Hepatocyte (in vitro differentiated cells): ENCODE data around the gene PRDM16. TPM values are rescaled to one million over a fixed set of nuclear protein-coding genes. Genes with fewer than 3 reads are reported as not detected.

Source experiments
- DNase-seq: peaks from one replicate; pipeline ENCODE4 v3.0.0-alpha.2; 2016; ENCODE audit warnings: low spot score
- H2AFZ ChIP-seq: fragments of 200-600 bp; sonication (generic); 2 replicates; pipeline ENCODE4 v1.6.0; 2016; ENCODE audit warnings: antibody characterized with exemption, mild to moderate bottlenecking
- H3K27ac ChIP-seq: fragments of 200-600 bp; sonication (generic); 2 replicates; pipeline ENCODE4 v1.5.1; 2016; ENCODE audit warnings: mild to moderate bottlenecking
- H3K27me3 ChIP-seq: fragments of 200-600 bp; sonication (generic); 2 replicates; pipeline ENCODE4 v1.6.1; 2016
- H3K36me3 ChIP-seq: fragments of 200-600 bp; sonication (generic); replicated peaks from 2 replicates; pipeline ENCODE4 v1.5.1; 2016; ENCODE audit warnings: low read depth; ENCODE audit not compliant: insufficient read depth
- H3K4me1 ChIP-seq: fragments of 200-600 bp; sonication (generic); 2 replicates; pipeline ENCODE4 v1.5.1; 2016; ENCODE audit warnings: mild to moderate bottlenecking, moderate library complexity; ENCODE audit not compliant: insufficient read depth
- H3K4me2 ChIP-seq: fragments of 200-600 bp; sonication (generic); 2 replicates; pipeline ENCODE4 v1.6.0; 2016
- H3K4me3 ChIP-seq: fragments of 200-600 bp; sonication (generic); 2 replicates; pipeline ENCODE4 v1.5.1; 2016; ENCODE audit warnings: mild to moderate bottlenecking
- H3K79me2 ChIP-seq: fragments of 200-600 bp; sonication (generic); 2 replicates; pipeline ENCODE4 v1.6.0; 2017; ENCODE audit warnings: mild to moderate bottlenecking
- H3K9me2 ChIP-seq: fragments of 200-600 bp; sonication (generic); replicated peaks from 2 replicates; pipeline ENCODE4 v1.6.0; 2017; ENCODE audit warnings: mild to moderate bottlenecking; ENCODE audit not compliant: insufficient read depth
- H3K9me3 ChIP-seq: fragments of 200-600 bp; sonication (generic); 2 replicates; pipeline ENCODE4 v1.5.1; 2016; ENCODE audit warnings: low read depth, mild to moderate bottlenecking
- H4K20me1 ChIP-seq: fragments of 200-600 bp; sonication (generic); 2 replicates; pipeline ENCODE4 v1.6.0; 2016; ENCODE audit warnings: mild to moderate bottlenecking; ENCODE audit not compliant: insufficient read depth, poor library complexity, severe bottlenecking
- EZH2 ChIP-seq: fragments of 200-600 bp; sonication (generic); IDR thresholded peaks from 2 replicates; pipeline ENCODE4 v1.6.1; 2016; ENCODE audit warnings: antibody characterized with exemption, mild to moderate bottlenecking, borderline replicate concordance
- EZH2phosphoT487 ChIP-seq: fragments of 200-600 bp; sonication (generic); IDR thresholded peaks from one replicate; pipeline ENCODE4 v1.6.1; 2018; ENCODE audit warnings: antibody characterized with exemption, mild to moderate bottlenecking, low read depth, moderate library complexity; ENCODE audit not compliant: unreplicated experiment, severe bottlenecking
- WGBS: methylation state at CpG from one replicate; pipeline ENCODE4 v1.1.6; 2016; ENCODE audit warnings: low lambda C conversion rate; ENCODE audit errors: missing lambda C conversion rate; 5-methylcytosine and 5-hydroxymethylcytosine counted together
- polyA plus RNA-seq: library from polyadenylated mRNA; unstranded; fragments of >200 nt; fragmentation: Nextera tagmentation; extraction: Ambion mirVana; gene quantifications from 2 replicates; pipeline ENCODE4 v1.2.1, GENCODE V29; 2016
- total RNA-seq: library from RNA; depleted of rRNA; stranded (reverse); fragments of >200 nt; gene quantifications from 2 replicates; pipeline ENCODE4 v1.2.3, GENCODE V29; 2014
- TF ChIP-seq, protein P1 (sequence below): fragments of 200-600 bp; sonication (generic); IDR thresholded peaks from 2 replicates; pipeline ENCODE4 v1.5.1; 2016; ENCODE audit warnings: antibody characterized with exemption, mild to moderate bottlenecking; ENCODE audit not compliant: poor library complexity

The PRDM16 gene
- total and polyA plus RNA-seq, 2 experiments from 2014 or later = 8.1 to 9.9 TPM

DNA sequence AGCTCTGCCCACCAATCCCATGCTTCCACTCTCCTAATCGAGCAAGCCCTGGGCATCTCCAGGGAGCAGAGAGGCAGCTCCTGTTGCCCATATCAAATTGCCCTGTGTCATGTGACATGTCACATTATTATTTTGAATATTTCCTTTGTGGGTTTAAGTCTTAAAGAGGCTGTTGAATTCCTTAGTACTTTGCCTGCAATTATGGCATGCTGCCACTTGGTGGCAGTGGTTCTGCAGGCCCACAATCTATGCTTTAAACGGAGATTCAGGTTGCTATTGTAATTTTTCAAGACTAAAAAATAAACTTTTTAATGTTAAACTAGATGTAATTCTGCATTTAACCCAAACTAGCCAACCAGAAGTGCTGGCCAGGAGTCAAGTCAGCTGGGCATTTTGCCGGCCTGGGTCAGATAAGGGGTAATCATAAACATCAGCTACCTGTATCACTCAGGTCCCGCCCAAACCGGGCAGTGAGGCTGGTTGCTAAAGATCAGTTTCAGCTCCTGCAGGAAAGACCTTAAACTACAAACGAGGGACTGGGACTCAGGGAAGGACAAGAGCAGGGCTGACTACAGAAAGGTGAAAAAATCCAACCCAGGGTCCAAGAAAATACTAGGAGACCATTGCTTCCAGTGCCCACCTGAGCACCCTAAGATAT, 348.2 kb downstream of the PRDM16 start:
- no peaks in the 10 kb centered on the region for H3K79me2 ChIP-seq
- H3K9me3 ChIP-seq = no peaks in the 10 kb centered on the region
- no peak overlapping the region for H2AFZ ChIP-seq
- no peaks in the 10 kb centered on the region for H3K4me1 ChIP-seq
- no peaks in the 10 kb centered on the region for H4K20me1 ChIP-seq
- H3K36me3 ChIP-seq = no peaks in the 10 kb centered on the region
- no peak overlapping the region for H3K4me3 ChIP-seq
- H3K4me2 ChIP-seq = no peak overlapping the region
- no peak for TF ChIP-seq EZH2phosphoT487
- TF ChIP-seq, protein P1, sequence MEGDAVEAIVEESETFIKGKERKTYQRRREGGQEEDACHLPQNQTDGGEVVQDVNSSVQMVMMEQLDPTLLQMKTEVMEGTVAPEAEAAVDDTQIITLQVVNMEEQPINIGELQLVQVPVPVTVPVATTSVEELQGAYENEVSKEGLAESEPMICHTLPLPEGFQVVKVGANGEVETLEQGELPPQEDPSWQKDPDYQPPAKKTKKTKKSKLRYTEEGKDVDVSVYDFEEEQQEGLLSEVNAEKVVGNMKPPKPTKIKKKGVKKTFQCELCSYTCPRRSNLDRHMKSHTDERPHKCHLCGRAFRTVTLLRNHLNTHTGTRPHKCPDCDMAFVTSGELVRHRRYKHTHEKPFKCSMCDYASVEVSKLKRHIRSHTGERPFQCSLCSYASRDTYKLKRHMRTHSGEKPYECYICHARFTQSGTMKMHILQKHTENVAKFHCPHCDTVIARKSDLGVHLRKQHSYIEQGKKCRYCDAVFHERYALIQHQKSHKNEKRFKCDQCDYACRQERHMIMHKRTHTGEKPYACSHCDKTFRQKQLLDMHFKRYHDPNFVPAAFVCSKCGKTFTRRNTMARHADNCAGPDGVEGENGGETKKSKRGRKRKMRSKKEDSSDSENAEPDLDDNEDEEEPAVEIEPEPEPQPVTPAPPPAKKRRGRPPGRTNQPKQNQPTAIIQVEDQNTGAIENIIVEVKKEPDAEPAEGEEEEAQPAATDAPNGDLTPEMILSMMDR = peak; percentile 36
- no peak for DNase-seq
- peak overlapping the region; percentile 84 for H3K27ac ChIP-seq
- H3K27me3 ChIP-seq = no peaks in the 10 kb centered on the region
- H3K9me2 ChIP-seq = no peaks in the 10 kb centered on the region
- WGBS = 86% methylated on average over 6 of the region's 6 CpGs

DNA sequence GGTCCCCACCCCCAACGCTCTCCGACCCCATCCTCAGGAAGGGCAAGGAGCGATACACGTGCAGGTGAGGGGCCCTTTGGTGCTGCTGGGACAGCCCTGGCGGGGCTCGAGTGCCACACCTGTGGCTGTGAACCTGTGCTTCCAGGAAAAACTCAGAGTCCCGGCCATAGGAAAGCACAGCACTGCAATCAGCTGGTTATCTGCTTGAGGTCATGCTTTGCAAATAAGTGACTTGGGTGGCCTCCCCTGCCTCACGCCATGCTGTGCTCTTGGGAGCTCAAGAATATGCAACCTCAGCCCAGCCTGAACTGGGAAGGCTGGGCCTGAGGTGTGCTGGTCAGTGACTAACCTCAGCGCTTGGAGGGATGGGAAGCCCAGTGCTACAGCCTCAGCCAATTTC, 348.9 kb downstream of the PRDM16 start:
- peak; percentile 75 for DNase-seq
- WGBS = 69% methylated on average over 9 of the region's 9 CpGs
- H3K36me3 ChIP-seq = no peaks in the 10 kb centered on the region
- H3K9me2 ChIP-seq = no peaks in the 10 kb centered on the region
- H4K20me1 ChIP-seq = no peaks in the 10 kb centered on the region
- TF ChIP-seq, protein P1 = no peak
- TF ChIP-seq EZH2 = no peak
- no peak for TF ChIP-seq EZH2phosphoT487
- peak overlapping the region; percentile 90 for H3K27ac ChIP-seq
- H3K4me1 ChIP-seq = peaks cover 5% of the 10 kb centered on the region
- no peaks in the 10 kb centered on the region for H3K79me2 ChIP-seq
- no peaks in the 10 kb centered on the region for H3K27me3 ChIP-seq
- no peak overlapping the region for H2AFZ ChIP-seq
- no peak overlapping the region for H3K4me3 ChIP-seq
- H3K4me2 ChIP-seq = no peak overlapping the region
- H3K9me3 ChIP-seq = no peaks in the 10 kb centered on the region

DNA sequence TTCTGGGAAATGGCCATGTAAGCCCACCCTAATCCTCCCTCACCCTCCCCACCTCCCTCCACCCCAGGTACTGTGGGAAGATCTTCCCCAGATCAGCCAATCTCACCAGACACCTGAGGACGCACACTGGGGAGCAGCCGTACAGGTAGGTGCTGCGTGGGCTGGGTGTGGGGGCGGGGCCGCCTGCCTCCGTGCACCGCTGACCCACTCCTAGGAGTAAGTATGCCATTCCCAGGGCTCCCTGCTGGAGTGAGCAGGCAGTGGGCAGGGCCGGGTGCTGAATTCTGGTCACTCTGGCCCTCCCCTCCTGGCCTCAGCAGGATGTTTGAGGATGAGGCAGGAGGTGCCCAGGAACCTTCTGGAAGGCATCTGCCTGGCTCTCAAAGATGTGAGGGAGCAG, 349.6 kb downstream of the PRDM16 start:
- TF ChIP-seq, protein P1 = no peak
- TF ChIP-seq EZH2phosphoT487 (no peak), EZH2 (no peak)
- no peaks in the 10 kb centered on the region for H3K79me2 ChIP-seq
- peak overlapping the region; percentile 90 for H3K27ac ChIP-seq
- peak overlapping the region; percentile 51 for H3K4me2 ChIP-seq
- no peaks in the 10 kb centered on the region for H4K20me1 ChIP-seq
- peaks cover 9% of the 10 kb centered on the region for H3K4me1 ChIP-seq
- no peaks in the 10 kb centered on the region for H3K9me3 ChIP-seq
- no peak overlapping the region for H2AFZ ChIP-seq
- no peak for DNase-seq
- no peak overlapping the region for H3K4me3 ChIP-seq
- WGBS = 94% methylated on average over 2 of the region's 8 CpGs
- no peaks in the 10 kb centered on the region for H3K36me3 ChIP-seq
- no peaks in the 10 kb centered on the region for H3K27me3 ChIP-seq
- no peaks in the 10 kb centered on the region for H3K9me2 ChIP-seq
